ENCODE results near the gene DENND4C.

DENND4C gene

GRCh38 chr9:19201899-19202891, 28.3 kb upstream of the DENND4C start:
- TF ChIP-seq CTCF (IDR thresholded peaks at IDR 0.05; ENCODE audit: insufficient read depth, low read depth, low read length, missing control alignments), result no peak
- no peak for DNase-seq (ENCODE audit: low read depth)
- no peak overlapping the region for H3K4me3 ChIP-seq (ENCODE audit: low read length)

GRCh38 chr9:19203058-19203457, 27.4 kb upstream of the DENND4C start:
- DNase-seq (ENCODE audit: low read depth), result no peak
- no peak overlapping the region for H3K4me3 ChIP-seq (ENCODE audit: low read length)
- TF ChIP-seq CTCF (IDR thresholded peaks at IDR 0.05; ENCODE audit: insufficient read depth, low read depth, low read length, missing control alignments), result no peak

GRCh38 chr9:19208653-19209052, 21.8 kb upstream of the DENND4C start:
- peak; percentile 91 for DNase-seq (ENCODE audit: low read depth)
- no peak overlapping the region for H3K4me3 ChIP-seq (ENCODE audit: low read length)
- TF ChIP-seq CTCF (IDR thresholded peaks at IDR 0.05; ENCODE audit: insufficient read depth, low read depth, low read length, missing control alignments), result no peak

GRCh38 chr9:19209188-19209587, 21.3 kb upstream of the DENND4C start:
- DNase-seq (ENCODE audit: low read depth), result peak; percentile 25
- H3K4me3 ChIP-seq (ENCODE audit: low read length), result no peak overlapping the region
- no peak for TF ChIP-seq CTCF (IDR thresholded peaks at IDR 0.05; ENCODE audit: insufficient read depth, low read depth, low read length, missing control alignments)

GRCh38 chr9:19213823-19214222, 16.7 kb upstream of the DENND4C start:
- DNase-seq (ENCODE audit: low read depth), result no peak
- no peak for TF ChIP-seq CTCF (IDR thresholded peaks at IDR 0.05; ENCODE audit: insufficient read depth, low read depth, low read length, missing control alignments)
- H3K4me3 ChIP-seq (ENCODE audit: low read length), result no peak overlapping the region

GRCh38 chr9:19216466-19216865, 14.0 kb upstream of the DENND4C start:
- no peak for TF ChIP-seq CTCF (IDR thresholded peaks at IDR 0.05; ENCODE audit: insufficient read depth, low read depth, low read length, missing control alignments)
- H3K4me3 ChIP-seq (ENCODE audit: low read length), result no peak overlapping the region

More at GRCh38 chr9:19216466-19216865, 14.0 kb upstream of the DENND4C start:
- no peak for DNase-seq (ENCODE audit: low read depth)
